GM18909 (cell line): ENCODE results near the gene FBXO21.

Experiments used
- ATAC-seq: cut with Tn5 transposase; IDR thresholded peaks from one replicate; pipeline ENCODE4 v1.9.1; 2021; ENCODE audit warnings: mild to moderate bottlenecking; ENCODE audit not compliant: unreplicated experiment, poor library complexity

The FBXO21 gene

GRCh38 chr12:117092511-117092780 is 97.8 kb downstream of the FBXO21 start:
- ATAC-seq, result no peak
